ENCODE results near the gene HMGN3. TPM values are rescaled to one million over a fixed set of nuclear protein-coding genes. Genes with fewer than 3 reads are reported as not detected.
"Not testable (repeated sequence)": the region's sequence is repeated elsewhere in the genome, so short reads cannot be mapped to it uniquely, and the experiment has no call there.

HMGN3 gene
- 61.7 TPM for polyA plus RNA-seq (2013, experiment 1 of 2; ENCODE audit: insufficient read length)
- 59.1 TPM for polyA plus RNA-seq (2013, experiment 2 of 2; ENCODE audit: insufficient read length)

DNA sequence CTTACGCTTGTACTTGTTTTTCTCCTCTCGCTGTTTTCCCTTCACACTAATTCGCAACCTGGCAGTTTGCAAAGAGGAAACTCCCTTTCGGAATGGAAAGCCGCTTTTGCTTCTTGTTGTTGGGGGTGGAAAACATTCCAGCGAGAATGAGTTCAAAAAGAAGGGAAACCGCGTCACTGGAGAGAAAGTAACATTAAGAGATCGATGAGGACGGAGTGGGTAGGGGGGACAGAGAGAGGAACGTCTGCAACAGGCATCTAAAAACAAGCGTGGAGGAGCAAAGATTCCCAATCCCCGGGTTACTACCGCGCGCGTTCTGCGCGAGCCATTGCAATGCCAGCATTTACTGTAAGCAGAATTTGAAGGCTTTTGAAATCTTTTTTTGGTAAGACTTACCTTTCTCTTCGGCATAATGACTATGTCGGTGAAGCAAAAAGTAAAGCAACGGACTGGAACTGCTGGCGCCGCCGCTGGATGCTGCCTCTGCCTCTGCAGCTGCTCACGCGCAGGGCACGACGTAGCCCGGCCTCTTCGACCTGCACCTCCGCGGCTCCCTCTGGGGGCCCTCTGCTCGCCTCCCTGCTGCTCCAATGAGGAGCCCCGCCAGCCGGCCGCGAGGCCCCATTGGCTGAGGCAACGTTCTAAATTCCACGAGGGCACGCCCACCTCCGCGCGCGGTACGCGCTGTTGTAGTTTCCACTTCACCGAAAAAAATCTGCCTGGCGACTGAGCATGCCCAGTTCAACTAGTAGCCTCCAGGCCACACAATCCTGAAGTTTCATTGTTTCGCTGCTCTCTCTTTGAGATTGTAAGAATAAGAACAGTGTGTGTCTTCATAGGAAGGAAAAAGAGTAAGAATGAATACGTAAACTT is at the start of gene HMGN3:
HMGN3 (minus strand) TSS at position 533 of the 873 bp plus-strand sequence.
- DNase-seq = peak; percentile 94

DNA sequence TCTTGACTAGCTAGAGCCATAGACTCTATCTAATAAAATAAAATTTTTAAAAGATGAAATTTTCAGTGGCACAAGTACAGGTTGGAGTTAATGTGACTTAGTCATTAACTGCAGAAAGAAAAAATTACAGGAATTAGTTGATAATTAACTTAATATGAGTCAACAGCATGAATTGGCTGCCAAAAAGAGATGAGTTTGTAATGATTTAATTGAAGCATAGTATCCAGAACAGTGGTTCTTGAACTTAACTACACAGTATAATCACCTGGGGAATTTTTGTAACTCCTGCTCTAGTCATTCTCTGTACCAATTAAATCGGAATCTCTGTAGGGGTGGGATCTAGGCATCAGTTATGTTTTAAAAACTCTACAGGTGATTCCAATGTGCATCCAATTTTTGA is 46.3 kb upstream of the HMGN3 start:
- DNase-seq = no peak

DNA sequence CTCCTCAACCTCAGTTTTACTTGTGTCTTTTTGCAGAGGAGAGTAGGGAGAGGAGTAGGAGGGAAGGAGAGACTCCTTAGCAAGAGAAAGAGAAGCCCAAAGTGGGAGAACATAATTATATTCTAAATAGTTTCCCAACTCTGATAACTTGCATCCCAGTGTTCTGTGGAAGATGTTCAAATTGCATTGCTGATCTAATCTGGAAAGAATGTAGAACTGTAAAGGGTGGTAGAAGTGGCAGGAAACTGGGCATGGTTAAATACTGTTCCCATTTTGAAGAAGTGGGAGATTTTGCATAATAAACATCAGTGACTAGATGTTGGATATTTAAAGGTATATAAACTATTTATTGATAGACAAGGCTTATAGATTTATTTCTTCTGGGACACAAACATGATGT is 42.6 kb upstream of the HMGN3 start:
- DNase-seq = no peak

DNA sequence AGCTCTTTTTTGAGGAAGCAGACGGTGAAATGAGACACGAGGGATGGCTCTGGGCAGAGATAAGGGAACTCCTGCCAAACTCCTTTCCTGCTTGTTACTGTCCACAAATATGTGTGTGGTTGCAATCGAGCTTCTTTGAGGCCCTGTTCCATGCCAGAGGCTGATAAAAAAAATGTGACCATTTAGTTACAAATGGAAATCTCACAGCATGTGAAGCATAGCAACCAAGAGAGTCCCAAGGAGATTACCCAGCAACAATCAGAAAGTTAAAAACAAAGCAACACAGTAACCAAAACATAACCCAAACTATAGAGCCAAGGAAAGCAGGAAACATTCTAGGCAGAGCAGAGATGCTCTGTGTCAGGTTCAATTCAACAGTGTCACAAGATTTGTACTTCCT is 35.4 kb upstream of the HMGN3 start:
- DNase-seq = peak; percentile 52

DNA sequence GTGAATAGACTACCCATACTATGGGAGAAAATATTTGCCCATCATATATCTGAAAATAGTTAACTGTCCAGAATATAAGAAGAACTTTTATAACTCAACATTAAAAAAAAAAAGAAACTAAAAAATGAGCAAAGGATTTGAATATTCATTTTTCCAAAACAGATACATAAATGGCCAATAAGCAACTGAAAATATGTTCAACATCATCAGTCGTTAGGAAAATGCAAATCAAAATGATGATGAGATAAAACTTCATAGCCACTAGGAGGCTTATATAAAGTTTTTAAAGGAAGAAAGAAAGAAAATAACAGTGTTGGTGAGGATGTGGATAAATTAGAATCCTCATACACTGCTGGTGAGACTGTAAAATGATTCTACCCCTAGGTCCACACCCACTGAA is 32.6 kb upstream of the HMGN3 start:
- DNase-seq = no peak

DNA sequence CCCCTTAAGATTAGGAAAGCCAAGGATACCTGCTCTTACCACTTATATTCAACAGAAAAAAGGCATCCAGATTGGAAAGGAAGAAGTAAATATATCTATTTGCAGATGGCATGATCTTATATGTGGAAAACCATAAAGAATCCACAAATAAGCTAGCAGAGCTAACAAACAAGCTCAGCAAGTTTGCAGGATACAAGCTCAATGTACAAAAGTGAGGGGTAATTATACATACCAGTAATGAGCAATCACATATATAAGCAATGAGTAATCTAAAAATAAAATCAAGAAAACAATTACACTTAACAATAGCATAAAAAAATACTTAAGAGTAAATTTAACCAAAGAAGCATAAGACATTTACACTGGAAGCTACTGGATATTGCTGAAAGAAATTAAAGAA is 31.6 kb upstream of the HMGN3 start:
- no peak for DNase-seq

DNA sequence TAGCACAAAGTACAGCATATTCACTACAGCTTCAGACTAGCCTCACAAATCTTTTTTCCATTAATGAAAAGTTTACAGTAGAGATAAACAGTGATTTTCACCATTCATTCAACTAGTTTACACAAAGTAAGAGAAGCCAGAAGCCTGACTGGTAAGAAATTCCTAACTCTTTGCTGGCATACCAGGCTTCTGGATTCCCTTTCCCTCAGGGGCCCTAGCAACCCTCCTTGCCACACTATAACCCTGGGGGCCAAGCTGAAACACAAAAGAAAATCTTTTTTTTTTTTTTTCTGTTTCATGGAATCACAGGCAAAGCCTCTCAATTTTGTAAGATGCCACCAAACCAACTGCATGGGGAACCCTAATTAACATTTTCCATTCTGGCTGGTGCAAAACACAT is 28.9 kb upstream of the HMGN3 start:
- no peak for DNase-seq

DNA sequence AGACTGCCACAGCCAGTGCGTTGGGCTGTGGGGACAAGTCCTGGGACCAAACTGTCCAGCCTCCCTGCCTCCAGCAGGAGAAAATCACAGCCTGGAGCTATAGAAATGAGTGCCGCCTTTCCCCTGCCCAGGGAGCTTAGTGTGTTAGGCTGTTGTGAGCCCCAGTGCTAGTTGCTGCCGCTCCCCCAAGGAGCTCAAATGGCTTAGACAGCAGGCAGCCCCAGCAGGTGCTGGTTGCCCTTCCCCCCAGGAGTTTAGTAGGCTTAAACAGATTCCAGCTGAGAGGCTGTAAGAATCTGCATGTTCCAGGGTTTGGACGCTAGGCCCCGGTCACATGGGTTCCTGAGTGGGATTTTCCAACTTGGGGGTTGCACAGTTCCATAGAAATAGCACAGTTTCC is 27.2 kb upstream of the HMGN3 start:
- no peak for DNase-seq

DNA sequence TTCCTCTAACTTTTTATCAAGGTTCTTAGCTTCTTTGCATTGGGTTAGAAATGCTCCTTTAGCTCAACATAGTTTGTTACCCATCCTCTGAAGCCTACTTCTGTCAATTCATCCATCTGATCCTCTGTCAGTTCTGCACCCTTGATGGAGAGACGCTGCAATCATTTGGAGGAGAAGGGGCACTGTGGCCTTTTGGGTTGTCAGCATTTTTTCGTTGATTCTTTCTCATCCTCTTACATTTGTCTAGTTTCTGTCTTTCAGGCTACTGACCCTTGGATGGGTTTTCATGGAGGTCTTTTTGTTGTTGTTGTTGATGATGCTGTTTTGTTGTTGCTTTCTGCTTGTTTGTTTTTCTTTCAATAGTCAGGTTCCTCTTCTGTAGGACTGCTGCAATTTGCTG is 26.3 kb upstream of the HMGN3 start:
- DNase-seq = no peak

DNA sequence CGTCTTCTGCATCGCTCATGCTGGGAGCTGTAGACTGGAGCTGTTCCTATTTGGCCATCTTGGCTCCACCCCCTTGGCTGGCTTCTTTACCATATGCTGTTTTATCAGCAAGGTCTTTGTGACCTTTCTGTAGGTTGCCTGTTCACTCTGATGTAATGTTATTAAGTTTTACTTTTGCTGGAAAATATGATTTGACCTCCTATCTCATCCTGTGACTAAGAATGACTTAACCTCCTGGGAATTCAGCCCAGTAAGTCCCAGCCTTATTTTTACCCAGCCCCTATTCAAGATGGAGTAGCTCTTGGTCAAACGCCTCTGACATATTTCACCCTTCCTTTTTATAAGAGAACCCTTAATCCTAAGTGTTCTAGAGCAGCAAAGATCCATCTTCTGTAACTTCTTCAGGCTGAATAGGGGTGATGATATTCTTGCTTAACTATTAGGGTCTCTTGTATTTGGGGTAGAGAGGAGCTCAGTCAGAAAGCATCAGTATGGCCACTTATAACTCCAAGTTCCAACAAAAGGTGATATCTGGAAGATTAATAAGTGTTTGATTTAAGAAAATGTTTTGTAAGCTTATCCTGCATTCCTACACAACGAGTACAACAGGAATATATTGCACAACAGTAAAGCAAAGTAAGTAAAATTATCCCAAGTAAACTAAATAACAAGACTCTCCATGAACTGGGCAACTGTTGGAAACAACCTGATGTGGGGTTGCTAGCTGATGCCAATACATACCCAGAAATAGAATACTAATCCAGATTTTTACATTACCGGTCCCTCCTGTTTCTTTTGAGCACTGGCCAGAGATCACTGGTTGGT is 23.1 kb upstream of the HMGN3 start:
- peak; percentile 4 for DNase-seq

DNA sequence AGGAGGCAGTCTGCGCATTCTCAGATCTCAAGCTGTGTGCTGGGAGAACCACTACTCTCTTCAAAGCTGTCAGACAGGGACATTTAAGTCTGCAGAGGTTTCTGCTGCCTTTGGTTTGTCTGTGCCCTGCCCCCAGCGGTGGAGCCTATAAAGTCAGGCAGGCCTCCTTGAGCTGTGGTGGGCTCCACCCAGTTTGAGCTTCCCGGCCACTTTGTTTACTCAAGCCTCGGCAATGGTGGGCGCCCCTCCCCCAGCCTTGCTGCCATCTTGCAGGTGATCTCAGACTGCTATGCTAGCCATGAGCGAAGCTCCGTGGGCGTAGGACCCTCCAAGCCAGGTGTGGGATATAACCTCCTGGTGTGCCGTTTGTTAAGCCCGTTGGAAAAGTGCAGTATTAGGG is 22.3 kb upstream of the HMGN3 start:
- DNase-seq = not testable (repeated sequence)

DNA sequence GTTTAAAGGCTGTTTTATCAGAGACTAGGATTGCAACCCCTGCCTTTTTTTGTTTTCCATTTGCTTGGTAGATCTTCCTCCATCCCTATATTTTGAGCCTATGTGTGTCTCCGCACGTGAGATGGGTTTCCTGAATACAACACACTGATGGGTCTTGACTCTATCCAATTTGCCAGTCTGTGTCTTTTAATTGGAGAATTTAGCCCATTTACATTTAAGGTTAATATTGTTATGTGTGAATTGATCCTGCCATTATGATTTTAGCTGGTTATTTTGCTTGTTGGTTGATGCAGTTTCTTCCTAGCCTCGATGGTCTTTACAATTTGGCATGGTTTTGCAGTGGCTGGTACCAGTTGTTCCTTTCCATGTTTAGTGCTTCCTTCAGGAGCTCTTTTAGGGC is 20.6 kb upstream of the HMGN3 start:
- DNase-seq = not testable (repeated sequence)

DNA sequence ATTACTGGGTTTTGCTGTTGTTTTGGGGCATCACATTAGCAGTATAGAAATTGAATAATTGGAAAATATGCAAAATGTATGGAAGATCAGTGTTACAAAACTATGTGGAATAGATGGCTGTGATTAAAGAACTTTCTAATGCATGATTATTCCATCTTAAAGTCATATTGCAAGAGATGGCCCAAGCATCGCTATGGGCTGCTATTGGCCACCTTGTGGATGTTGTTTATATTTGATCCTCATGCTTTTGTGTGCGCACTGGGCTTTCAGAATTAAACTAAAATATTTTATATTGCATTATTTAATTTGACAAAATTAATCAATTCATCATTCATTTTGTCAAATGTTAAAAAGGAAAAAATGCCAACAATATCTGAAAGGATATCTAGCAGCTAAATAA is 16.1 kb upstream of the HMGN3 start:
- DNase-seq = no peak

DNA sequence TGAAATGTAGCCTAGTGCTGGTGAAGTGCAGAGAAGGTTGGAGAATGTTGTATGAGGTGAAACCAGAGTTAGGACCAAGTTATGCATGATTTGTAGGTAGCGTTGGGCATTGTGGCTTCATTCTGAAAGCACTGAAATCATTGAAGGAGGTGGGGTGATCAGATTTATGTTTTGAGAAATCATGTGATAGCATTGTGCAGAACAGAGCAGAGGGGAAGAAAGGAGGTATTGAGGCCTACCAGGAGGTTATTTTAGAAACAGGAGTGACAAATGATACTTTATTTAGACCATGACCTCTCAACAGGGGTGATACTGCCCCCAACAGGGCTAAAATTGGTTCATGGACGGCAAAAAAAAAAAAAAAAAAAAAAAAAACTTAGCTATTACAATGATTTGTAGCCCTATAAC is 15.6 kb upstream of the HMGN3 start:
- DNase-seq = no peak

DNA sequence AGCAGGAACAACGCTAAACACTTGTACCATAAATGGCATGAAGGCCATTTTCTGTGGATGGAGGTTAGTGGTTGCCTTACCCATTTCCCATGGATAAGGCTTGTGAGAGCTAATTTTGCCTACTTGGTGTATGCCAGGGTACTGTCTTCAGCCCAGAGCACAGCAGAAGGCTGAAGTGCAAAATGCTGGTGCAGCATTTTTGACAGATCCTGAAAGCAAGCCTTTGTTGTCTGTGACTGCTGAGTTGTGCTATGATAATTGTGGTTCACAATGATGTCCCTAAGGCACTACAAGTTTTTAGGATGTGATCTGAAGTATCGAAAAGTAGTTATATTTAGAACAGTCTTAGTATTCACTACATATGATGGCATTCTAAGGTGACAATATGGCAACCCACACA is 14.7 kb upstream of the HMGN3 start:
- DNase-seq = no peak

DNA sequence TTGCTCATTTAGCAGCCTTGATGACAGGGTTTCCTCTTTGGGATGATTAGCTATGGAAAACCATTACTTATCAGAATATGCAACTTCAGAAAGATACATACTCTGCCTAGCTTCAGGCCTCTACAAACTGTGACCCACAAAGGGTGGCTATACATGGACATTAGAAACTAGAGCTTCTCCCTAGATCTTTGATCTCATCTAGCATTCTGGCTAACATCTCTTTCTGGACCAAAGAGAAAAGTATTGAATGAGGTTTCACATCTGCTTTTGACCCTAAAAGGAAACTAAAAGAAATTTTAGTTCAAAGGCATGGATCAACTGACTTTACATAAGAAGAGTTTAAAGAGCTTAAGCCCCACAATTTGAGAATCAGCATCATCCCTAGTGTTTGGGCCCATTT is 12.4 kb upstream of the HMGN3 start:
- DNase-seq = no peak

DNA sequence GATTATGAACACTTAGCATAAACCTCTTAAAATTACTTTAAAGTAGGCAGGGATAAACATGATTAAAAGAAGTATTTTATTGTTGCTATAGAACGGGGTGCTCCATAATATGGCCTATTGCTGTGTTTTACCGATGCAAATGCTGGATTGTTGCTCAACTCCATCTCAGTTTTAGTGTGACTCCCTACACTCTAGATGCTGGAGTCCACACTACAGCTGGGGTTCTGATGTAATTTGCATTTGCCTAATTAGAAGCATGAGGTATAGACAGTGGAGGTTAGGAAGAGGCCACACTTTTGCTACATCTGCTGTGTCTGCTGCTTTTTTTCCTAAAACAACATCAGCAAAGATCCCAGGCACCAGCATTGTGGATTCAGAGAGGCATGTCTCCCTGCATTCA is 6.7 kb upstream of the HMGN3 start:
- no peak for DNase-seq

DNA sequence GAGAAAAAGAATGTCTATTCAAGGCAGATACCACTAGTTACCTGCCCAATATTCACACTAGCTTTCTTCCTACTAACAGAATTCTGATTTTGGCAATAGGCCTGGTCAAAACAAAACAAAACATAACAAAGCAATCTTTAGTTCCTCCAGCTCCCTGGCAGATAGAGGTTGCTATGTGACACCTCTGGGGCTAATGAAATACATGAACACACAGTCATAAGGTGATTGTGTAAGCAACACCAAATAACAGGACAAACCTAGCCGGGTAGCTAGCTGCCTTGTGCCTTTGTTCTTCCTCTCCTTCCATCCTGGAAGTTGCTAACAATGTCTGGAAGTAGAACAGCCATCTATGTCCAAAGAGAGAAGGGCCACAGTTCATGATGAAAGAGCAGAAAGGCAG is 6.0 kb upstream of the HMGN3 start:
- no peak for DNase-seq

DNA sequence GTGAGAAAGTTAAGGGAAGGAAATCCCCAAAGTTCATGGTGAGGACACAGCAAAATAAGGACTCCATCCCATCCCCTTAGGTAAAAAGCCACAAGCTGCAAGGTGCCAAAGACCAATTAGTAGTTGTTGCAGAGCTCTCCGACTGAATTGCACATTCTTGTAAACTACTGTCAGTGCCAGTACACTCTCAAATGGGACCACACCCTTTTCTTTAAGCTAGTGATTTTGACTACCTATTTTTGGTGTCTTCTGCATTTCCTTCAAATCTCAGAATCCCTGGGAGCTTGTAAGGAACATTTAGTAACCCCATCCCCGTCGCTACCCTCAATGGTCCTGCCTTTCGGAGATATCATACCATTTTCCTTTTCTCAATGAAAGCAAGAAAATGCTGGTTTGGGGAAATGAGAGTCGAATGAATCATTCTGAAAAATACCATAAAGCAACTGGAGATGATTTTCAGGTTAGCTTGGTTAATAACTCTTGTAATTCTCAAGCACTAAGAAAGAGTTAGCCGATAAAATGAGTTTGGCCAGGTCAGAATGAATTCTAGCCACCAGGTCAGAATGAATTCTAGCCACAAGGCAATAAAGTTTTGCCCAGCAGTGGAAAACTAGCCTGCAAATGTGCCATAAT is 5.2 kb upstream of the HMGN3 start:
- no peak for DNase-seq

DNA sequence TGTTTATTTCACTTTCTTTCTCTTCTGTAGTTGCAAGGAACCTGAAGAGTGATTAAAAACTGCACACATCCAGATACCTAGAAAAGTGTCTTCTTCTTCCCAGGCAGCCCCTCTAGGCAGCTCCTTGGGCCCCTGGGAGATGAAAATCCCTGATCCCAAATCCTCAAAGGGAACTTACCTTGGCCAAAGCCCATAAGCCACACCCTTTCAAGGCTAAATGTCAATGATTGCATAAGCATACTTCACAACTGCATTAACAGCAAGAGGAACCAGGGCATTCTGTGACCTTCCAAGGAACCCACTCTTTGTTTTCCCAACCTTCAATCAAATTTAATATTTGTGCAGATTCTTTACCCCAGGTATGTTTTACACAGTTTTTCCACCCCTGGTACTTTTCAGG is 4.4 kb upstream of the HMGN3 start:
- DNase-seq = no peak

DNA sequence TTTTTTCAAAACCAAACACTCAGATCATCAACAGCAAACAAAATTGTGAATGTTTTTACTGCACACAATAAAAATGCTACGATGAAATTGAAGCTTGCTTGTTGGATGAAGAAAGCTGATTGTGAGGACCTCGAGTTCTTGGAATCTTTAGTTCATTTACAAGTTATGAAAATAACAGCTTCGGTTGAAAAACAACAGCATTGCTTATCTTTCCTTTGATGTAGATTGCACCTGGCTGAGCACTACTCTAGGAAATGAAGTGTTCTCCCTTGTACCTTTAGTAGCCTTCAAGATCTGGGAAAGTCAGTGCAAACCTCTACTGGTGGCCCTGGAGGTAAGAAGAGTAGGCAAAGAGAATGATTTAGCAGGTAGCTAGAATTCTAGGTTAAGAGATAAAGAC is 2.2 kb upstream of the HMGN3 start:
- no peak for DNase-seq

DNA sequence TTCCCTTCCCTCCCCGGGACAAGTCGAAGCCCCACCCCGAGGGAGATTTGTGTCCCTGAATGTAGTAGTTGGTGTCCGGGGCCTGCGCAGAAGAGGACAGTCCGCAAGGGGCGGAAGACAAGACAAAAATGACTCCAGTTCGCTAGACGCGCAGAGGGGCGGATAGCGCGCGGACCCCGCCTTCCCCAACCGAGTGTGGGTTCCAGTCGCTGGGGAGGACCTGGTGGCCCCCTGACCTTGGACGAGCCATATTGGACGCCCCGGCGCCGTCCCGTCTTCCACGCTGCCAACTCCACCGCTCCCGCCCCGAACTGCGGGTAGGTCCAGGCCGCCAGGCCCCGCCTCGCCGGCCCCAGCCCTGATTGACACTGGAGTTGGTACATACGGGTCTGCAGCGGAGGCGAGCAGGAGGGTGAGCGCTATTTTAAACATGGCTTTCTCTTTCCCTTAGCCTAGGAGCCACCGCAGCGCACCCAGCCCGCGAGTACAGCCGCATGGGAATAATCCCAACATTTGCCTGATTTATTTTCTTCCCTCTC is 802 bp downstream of the HMGN3 start:
- DNase-seq = peak; percentile 84
